Upper lobe of left lung (tissue), 4 donors: Measurements from ENCODE around the gene ITGB3.

Source experiments
- EP300 ChIP-seq, 4 donors: sonication (generic); formaldehyde crosslinking; IDR thresholded peaks; one replicate each; pipeline ENCODE4 v1.5.1; 2017; ENCODE audit warnings: antibody characterized with exemption in 4 of 4, control low read depth in 2 of 4
- POLR2A ChIP-seq, 4 donors: fragments of 450-650 bp; IDR thresholded peaks; one replicate each; pipeline ENCODE4 v1.5.1; 2016 to 2017; ENCODE audit warnings: antibody characterized with exemption in 4 of 4, mild to moderate bottlenecking in 2 of 4
- TF ChIP-seq, protein P1 (sequence below), 6 experiments: fragments of 450-650 bp in 4 of 6; fragments of 200-600 bp in 2 of 6; sonication (generic) in 2 of 6; IDR thresholded peaks; one replicate each; pipeline ENCODE4 v1.5.1; 2016 to 2019; ENCODE audit warnings: antibody characterized with exemption in 6 of 6

GRCh38 chr17:47250855-47251254, 2.8 kb upstream of the ITGB3 start:
- TF ChIP-seq, protein P1, sequence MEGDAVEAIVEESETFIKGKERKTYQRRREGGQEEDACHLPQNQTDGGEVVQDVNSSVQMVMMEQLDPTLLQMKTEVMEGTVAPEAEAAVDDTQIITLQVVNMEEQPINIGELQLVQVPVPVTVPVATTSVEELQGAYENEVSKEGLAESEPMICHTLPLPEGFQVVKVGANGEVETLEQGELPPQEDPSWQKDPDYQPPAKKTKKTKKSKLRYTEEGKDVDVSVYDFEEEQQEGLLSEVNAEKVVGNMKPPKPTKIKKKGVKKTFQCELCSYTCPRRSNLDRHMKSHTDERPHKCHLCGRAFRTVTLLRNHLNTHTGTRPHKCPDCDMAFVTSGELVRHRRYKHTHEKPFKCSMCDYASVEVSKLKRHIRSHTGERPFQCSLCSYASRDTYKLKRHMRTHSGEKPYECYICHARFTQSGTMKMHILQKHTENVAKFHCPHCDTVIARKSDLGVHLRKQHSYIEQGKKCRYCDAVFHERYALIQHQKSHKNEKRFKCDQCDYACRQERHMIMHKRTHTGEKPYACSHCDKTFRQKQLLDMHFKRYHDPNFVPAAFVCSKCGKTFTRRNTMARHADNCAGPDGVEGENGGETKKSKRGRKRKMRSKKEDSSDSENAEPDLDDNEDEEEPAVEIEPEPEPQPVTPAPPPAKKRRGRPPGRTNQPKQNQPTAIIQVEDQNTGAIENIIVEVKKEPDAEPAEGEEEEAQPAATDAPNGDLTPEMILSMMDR (IDR thresholded peaks at IDR 0.05) = no peak
- TF ChIP-seq POLR2A (IDR thresholded peaks at IDR 0.05) = no peak
- no peak for TF ChIP-seq EP300 (IDR thresholded peaks at IDR 0.05)
